HG02678 (cell line): Measurements from ENCODE around the gene FBN2.
"Not testable (repeated sequence)": the region's sequence is repeated elsewhere in the genome, so short reads cannot be mapped to it uniquely, and the experiment has no call there.

ENCODE experiments used
- ATAC-seq: cut with Tn5 transposase; IDR thresholded peaks from one replicate; pipeline ENCODE4 v1.9.1; 2021; ENCODE audit warnings: mild to moderate bottlenecking, moderate library complexity; ENCODE audit not compliant: unreplicated experiment

FBN2 gene

DNA sequence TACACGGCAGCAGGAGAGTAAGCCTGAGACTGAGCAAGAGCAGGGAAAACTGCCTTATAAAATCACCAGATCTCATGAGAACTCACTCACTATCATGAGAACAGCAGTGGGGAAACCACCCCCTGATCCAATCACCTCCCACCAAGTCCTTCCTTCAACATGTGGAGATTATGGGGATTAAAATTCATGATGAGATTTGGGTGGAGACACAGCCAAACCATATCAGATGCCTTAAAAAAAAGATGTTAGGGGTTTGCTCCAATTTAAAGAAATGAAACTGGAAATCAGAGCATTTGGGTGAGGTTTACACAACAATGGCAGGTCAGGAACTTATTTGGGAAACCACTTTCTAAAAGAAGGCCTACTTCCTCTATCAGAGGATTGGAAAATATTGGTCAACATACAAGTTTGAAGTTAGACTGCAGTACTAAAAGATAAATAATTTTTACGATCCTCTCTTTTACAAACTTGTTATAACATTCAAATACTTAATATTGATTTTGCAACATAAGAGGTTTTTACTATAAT, 105.1 kb downstream of the FBN2 start:
- no peak for ATAC-seq

DNA sequence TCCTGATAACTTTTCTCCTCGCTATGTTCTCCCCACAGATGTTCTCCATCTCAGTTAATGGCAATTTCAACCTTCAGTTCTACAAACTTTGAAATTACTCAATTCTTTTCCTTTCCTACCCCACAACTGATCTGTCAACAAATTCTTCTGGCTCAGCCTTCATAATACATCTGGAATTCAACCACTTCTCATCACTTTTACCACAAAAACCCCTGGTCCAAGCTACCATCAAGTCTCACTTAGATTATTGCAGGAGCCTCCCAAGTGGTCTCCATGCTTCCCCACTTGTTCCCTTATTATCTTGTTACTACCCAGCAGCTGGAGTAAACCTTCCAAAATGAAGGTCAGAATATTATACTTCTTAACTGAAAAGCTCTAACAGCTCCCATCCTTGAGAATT, 110.1 kb downstream of the FBN2 start:
- no peak for ATAC-seq

DNA sequence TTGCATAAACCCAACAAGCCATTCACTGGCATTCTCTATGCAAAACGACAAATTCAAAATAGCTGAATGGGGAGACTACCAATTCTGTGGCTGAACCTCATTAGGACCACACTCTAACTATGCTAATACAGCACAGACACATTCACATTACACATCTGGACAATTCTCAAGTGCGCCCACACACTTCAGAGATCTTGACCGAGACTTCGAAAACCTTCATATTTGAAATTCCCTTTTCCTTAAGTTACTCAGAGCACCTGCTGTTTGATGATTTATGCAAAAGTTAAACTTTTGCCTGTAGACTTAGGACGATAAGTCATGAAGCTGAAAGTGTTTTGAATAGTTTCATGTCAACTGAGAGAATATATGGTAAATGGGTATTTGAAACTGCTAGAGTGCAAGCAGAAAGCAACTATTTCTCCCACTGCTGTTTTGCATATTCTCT, 111.9 kb downstream of the FBN2 start:
- ATAC-seq, result peak; percentile 91

DNA sequence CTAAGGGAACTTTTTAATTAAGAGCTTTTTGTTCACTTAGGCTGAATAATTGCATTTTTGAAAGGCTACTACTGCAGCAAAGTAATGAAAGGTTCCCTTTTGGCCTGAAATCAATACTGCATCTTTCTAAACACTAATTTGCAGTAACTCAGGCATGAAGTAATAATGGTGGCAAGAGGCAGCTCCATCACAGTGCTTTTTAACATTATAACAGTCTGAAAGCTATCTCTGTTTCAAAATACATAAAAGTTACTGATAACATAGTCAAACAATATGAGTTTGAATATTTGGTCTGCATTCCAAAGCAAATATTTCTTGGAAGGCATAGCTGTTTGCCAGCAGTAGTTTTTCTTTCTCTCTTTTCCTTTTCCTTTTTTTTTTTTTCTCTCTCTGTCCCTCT, 113.4 kb downstream of the FBN2 start:
- ATAC-seq, result no peak

DNA sequence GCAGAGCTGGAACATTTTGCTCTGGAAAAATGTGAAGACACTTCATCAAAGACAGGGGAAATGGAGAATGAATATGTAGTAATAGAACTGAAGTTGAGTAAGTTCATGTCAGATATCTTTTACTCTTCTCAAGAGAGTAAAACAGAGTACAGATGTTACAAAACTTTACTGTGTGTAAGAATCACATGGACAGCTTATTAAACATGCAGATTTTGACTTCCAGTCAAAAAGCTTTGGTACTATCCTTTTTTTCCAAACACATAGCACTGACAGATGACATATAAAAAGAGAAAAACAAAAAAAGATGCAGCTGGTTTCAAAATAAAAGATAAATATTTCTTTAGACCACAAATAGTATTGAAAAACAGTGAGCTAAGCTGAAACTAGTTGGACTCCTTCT, 115.4 kb downstream of the FBN2 start:
- ATAC-seq, result no peak

DNA sequence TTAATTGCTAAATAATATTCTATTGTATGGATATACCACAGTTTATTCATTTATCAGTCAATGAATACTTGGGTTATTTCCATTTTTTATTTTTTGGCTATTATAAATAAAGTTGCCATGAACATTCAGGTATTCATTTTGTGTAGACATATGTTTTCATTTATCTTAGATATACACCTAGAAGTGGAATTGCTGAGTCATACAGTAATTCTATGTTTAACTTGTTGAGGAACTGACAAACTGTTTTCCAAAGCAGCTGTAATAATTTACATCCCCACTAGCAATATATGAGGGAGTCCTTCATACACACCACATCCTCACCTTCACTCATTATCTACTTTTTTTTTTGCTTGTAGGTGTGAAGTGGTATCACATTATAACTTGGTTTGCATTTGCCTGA, 123.6 kb downstream of the FBN2 start:
- ATAC-seq, result no peak

DNA sequence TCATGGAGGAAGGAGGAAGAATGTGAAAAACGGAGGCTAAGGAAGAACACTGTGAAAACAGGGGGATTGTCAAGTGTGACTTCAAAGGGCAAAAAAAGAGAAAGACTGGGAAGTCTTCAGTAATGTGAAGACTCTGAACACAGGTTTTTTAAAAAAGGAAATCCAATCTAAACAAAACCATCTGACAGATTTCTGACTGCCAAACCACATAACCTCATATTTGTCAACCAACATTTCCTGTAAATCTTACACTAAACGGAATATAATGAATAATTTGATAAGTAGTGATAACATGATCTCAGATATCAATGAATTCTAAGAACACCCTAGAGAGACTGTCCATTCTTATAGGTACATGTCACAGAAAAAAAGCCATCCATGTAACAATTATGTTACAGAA, 124.7 kb downstream of the FBN2 start:
- no peak for ATAC-seq

DNA sequence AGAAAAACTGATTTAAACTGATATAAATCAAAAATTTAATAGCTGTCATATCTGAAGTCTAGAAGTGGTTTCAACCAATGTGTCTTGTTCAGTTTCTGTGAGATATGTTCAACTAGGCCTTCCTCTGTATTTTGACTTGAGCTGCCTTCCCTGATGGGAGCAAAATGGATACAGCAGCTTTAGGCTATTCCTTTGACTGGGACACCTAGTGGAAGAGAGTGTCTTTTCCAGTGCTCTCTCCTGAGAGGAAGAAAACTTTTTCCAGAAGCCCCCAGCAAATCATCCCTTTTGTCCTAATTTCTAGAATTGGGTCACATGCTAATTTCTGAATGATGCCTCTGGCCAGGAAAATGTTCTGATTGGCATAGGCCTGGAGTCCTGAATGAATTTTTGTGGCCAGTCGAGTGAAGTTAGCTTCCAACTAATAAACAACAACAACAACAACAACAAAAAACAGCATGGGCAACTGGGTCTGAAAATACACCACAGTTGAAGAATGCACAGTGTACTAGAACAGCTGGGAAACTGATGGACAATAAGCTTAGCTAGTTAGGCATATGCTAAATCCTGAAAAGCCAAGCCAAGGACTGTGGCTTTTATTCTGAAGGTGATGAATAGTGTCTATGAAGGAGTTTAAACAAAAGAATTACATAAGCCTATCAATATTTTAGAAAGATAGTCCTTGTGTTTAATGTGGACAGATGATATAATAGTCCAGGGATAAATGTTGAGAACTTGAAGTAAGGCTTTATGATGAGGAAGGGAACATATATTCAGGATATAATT, 125.7 kb downstream of the FBN2 start:
- ATAC-seq, result no peak

DNA sequence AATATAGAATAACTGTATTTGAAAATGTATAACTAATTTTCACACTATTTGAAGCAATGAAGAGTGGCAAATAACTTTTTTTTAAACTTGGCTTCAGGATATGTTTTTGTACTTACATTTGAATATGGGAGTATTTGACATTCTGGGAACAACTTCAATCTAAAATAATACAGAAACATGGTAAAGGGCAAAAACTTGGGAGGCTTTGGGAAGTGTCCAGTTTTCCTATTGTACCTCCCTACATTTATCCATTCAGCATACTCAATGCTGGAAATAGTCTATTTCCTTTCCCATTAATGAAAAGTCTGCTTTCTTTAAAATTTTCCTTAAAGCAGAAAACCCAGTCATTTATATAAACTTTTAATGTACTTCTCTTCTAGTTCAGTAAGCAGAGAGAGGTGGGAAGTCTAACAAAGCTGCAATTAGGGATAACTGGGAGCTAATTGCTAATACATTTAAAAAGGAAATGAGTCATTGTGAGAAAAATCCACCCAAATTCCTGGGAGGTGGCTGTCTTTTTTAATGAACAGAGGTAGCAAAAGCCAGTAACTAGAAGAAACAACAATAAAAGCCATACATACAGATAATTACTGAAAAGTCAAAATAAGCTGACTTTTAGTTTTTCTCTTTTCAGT, 128.8 kb downstream of the FBN2 start:
- ATAC-seq, result no peak

DNA sequence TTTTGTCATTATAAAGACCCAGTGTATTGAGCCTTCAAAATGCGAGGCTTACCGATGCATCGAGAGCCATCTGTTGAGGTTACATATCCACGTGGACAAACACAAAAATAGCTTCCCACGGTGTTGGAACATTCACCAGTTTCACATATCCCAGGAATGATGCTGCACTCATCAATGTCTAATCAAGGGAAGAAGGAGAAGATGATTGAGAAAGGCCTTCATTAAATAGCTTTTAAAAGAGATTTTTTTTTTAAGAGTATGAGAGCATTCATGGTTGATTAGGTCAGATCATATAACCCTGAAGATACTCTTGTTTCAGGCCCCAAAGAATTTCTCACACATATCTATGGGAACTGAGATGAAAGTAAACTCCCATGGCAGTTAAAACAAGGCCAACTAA, 129.4 kb downstream of the FBN2 start:
- ATAC-seq, result no peak

DNA sequence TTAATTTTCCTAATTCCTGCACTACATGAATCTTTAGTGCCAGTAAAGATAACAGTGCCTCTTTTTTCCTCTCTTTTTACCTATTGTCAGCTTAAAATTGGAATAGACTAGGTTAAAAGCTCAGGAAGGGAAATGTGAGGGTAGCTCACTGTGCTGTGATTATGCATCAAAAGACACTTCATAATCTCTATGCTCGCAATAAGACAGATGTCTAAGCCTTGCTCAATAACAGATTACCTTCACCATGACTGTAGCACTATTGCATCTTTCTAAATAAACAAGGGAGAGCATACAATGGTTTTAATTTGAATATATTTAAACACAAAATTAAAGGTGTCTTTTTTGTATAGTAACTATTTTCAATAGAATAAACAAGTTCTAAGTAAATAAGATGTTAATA, 130.1 kb downstream of the FBN2 start:
- ATAC-seq, result no peak

DNA sequence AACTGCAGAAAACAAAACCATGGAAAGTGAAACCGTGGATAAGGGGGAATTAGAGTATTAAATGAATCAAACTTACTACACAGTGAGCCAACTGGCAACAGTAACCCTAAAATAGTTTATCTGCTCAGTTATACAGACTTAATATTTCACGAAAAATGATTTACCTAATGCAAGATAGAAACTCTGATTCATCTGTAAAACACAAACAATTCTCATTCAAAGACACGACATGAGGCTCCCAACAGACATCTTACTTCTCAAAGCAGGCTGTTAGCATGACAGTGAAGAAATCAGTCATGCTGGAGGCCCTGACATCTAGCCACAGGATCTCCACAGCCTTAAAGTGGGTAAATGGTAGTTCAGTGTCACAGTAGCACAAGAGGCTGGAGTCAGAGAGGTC, 131.2 kb downstream of the FBN2 start:
- ATAC-seq, result no peak

DNA sequence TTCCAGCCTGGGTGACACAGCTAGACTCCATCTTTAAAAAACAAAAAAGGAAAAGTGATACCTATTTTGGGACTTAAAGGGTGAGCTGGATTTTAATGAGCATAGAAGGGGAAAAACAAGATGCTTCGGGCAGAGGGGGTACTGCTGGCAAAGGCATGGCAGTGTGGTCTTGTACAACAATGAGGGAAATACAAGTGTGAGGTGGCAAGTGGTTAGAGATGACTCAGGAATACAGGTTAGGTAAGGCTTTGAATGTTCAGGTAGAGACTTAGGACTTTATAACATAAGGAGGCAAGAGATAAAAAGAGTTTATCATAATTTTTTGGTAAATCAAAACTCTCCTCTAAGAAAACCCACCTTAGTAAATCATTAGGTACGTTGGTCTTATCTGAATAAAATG, 132.9 kb downstream of the FBN2 start:
- no peak for ATAC-seq

DNA sequence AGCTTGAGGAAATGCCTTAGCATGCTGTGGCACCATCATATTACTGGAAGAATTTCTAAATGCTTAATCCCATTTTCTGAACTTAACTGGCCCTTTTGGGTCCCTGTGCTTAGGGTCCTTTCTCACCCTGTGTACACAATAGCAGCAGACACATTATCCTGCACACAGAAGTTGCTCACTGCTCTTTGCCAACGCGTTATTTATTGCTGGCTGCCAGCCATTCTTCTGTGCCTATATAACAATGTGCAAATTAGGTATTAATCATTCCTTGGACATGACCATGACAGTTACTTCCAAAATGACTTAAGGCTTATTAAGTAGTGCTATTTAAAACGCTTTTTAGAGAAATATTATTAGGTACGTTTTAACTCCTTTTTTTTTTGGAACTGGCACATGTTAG, 134.7 kb downstream of the FBN2 start:
- no peak for ATAC-seq

DNA sequence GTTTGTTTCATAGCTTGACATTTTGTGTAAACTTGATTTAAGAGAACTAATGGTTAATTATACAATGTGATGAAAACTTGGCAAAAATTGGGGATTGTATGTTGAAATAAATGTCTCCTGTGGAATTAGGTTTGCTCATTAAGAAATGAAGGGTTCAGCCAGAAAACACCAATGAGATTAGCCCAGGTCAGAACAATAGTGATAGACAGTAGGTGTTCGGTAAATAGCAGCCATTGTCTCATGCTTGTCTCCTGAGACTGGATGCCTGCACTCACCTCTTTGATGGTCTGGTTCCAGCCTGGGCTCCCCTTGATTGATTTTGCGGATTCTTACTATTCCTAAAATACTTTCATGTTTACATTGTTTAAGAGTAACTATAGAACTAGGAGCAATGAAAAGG, 135.5 kb downstream of the FBN2 start:
- ATAC-seq, result no peak

DNA sequence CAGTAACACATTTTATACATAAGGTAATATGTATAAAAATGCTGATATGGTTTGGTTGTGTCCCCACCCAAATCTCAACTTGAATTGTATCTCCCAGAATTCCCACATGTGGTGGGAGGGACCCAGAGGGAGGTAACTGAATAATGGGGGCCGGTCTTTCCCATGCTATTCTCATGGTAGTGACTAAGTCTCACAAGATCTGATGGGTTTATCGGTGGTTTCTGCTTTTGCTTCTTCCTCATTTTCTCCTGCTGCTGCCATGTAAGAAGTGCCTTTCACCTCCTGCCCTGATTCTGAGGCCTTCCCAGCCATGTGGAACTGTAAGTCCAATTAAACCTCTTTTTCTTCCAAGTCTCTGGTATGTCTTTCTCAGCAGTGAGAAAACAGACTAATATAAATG, 137.3 kb downstream of the FBN2 start:
- ATAC-seq, result not testable (repeated sequence)

DNA sequence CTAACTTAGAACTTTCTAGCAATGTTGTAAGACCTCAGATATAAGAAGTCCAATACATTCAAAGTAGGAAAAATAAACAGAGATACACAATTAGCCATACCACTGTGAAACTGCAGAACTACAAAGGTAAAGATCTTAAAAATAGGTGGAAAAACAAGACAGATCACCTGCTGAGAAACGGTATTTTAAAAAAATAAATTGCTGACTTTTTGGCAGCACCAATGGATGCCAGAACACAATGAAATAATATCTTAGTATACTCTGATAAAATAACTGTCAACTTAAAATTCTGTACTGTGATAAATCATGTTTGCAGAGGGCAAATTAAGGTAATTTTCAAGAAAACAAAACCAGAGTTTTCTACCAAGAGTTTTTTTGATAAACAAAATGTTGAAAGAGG, 138.9 kb downstream of the FBN2 start:
- ATAC-seq, result no peak

DNA sequence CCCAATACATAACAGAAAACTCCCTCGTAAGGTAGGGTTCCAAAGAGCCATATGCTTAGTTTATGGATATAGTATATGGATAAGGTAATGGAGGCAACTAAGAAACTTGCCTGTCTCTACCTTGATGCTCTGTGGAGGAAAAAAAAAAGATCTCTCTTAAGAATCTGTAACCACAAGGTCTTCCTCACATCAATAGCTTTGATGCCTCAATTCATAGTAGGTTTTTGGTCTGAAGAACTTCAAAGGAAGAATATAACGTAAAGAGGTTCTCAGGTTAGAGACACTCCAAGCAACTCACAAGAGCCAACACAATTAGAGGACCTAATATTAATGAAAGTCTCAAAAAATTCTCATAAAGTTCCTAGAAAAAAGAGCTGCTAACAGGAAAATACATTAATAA, 140.2 kb downstream of the FBN2 start:
- ATAC-seq, result no peak

DNA sequence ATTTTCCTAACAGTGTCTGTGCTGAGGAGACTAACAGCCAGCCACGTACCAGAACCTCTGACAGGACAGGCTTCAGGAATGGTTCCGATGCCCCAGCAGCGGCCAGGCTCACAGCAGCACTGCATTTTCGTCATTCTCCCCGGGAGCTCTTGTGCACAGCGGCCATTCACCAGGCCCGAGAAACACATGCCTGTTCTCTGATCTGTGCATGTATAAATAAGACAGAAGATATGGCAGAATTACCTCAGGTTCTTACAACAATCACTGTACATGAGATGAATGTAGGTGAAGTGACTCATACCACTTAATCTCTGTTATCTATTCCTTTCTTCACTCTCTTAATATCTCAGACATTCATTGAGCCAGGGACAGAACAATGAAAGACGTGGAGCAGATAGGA, 143.0 kb downstream of the FBN2 start:
- ATAC-seq, result no peak

DNA sequence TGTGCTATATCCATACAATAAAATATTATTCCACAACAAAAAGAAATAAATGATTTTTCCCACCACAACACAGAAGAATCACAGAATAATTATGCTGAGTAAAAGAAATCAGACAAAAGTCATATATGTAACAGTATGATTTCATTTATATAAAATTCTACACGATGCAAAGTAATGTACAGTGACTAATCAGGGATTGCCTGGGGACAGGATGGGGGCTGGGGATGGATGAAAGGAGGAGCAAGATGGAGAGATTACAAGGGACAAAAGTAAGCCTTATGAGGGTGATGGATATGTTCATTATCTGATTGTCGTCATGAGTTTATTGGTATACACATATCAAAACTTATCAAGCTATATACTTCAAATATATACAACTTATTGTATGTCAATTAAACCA, 154.0 kb downstream of the FBN2 start:
- no peak for ATAC-seq

DNA sequence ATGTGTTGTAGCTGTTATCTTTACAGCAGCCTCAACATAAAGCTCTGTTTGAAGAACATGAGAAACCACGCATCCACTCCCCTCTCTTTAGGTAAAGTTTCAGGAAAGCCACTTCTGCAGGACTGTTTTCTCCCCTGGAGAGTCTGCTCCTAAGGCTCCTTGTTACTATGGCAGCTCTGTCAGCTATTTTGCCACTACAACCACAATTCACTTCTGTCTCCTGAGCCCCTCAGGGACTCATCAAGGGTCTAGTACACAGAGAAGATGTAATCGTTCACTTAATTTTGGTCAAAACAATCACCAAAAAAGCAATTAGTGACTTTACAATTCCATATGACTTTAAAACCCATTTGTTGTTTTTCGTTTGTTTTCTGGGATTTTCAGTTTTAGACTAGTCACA, 157.7 kb downstream of the FBN2 start:
- no peak for ATAC-seq

DNA sequence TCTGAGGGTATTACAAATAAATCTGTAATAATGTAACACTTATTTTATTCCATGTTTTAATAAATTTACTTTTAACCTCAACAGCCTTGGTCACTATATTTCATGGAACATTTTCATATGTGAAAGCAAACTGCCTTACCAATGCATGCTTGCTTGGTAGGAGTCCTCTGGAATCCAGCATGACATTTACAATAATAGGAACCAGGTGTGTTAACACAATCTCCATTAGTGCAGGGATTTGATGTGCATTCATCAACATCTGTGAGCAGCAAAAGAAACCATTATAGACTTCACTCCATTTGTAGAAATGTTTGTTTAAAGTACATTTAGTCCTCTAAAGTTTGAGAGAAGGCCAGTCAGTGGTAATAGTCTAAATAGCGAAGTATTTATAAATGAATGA, 159.4 kb downstream of the FBN2 start:
- ATAC-seq, result no peak

DNA sequence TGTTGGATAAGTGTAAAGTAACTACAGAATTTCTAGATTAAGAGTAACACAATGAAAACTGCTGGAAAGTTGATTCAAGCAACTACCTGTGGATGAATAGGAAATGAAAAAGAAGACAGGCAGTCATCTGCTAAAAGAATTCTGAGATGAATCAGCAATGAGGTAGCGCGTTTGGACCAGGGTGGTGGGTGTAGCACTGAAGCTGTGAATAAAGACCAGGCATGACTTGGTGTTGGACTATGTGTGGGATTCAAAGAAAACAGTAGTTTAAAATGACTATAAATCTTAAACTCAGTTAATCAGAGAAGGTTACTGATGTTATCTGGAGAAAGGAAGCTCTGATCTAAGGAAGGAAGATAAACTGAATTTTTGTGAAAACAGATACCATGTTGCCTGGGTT, 159.8 kb downstream of the FBN2 start:
- ATAC-seq, result no peak
